ENCODE results near the gene ABCA7.

DNA sequence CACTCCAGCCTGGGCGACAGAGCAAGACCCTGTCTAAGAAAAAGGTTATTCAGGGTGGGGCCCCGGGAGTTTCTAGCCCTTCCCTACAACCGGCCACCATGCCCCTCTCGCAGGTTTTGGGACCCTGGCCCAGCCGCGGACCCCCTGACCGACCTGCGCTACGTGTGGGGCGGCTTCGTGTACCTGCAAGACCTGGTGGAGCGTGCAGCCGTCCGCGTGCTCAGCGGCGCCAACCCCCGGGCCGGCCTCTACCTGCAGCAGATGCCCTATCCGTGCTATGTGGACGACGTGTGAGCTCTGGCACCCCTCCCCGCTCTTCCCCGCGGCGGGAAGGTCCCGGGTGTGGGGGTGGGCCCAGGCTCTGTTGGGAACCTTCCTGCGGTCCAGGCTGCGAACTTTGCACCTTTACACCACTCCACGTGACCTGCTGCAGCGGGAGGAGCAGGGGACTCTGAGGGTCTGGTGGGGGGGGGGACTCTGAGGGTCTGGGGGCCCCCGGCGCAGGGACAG lies 6.3 kb downstream of the ABCA7 start:
- TF ChIP-seq, protein P1, sequence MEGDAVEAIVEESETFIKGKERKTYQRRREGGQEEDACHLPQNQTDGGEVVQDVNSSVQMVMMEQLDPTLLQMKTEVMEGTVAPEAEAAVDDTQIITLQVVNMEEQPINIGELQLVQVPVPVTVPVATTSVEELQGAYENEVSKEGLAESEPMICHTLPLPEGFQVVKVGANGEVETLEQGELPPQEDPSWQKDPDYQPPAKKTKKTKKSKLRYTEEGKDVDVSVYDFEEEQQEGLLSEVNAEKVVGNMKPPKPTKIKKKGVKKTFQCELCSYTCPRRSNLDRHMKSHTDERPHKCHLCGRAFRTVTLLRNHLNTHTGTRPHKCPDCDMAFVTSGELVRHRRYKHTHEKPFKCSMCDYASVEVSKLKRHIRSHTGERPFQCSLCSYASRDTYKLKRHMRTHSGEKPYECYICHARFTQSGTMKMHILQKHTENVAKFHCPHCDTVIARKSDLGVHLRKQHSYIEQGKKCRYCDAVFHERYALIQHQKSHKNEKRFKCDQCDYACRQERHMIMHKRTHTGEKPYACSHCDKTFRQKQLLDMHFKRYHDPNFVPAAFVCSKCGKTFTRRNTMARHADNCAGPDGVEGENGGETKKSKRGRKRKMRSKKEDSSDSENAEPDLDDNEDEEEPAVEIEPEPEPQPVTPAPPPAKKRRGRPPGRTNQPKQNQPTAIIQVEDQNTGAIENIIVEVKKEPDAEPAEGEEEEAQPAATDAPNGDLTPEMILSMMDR (IDR thresholded peaks at IDR 0.05), result no peak
- no peak for TF ChIP-seq POLR2A (IDR thresholded peaks at IDR 0.05)
